NCI-H1092 treated with DMSO at 0.1 percent for 48 hours (cell line): ENCODE results near the gene DPYD.

Experiments used
- DNase-seq: peaks from one replicate; lab custom pipeline; 2025; lab: John Stamatoyannopoulos, UW

Gene DPYD

DNA sequence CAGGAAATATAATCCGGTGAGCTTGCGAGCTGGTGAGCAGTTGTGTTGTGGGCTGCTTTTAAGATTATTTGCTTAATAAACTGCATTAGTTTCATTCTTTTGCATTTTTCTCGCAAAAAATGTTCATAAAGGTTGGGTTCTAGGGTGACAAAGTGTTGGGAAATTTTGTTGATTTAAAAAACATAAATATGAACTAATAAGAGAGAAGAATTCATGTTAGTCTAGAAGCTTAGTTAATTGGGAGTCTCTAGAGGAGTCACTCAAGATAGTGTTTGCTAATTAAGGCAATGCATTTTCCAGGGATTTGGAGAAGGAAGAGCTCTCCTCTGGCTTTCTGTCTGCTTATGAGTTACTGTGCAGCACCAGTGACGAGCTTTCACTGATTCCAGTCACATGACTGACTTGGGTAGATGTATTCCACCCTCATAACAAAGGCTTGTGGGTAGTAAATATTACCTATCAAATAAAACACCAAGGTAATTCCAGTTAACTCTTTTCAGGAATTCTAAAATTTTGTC lies 782.3 kb downstream of the DPYD start:
- DNase-seq, result no peak

GRCh38 chr1:97137862-97138514 lies 782.8 kb downstream of the DPYD start:
- peak; percentile 69 for DNase-seq

- DNase-seq, result no peak
Observed at GRCh38 chr1:97136996-97137395, 783.8 kb downstream of the DPYD start.

DNA sequence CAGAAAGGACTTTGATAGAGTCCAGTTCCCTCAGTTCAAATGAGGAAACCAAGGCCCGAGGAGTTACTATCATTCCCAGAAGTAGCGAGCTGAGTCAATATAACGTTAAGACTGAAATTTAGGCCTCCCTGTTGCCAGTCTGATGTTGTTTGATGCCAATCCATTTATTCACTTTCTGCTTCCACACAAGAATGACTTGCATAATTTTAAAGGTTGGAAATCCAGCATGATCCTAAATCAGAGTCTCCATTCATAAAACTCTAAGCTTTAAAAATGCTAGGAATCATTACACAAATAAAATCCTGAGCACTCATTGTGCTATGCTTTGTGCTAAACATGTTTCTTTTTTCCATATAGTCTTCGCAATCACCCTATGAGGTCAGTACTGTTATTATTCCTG lies 784.9 kb downstream of the DPYD start:
- DNase-seq, result no peak

DNA sequence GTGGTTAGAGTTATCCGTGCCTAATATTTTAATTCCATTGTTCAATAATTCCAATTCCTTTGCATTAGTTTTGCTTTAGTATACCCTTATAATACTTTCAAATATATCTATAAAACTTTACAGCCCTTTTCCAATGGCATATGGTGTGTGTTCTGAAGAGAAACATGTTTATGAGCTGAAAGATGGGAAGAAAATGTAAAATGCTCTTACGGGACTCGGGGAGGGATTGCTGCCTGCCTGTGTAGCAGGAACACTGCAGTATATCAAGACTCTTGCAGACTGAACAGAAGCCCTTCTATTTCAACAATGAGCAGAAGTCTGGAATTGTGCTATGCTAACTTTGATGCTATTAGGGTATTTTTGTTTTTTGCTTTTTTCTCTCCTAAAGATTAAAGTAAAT lies 792.4 kb downstream of the DPYD start:
- DNase-seq, result no peak

DNA sequence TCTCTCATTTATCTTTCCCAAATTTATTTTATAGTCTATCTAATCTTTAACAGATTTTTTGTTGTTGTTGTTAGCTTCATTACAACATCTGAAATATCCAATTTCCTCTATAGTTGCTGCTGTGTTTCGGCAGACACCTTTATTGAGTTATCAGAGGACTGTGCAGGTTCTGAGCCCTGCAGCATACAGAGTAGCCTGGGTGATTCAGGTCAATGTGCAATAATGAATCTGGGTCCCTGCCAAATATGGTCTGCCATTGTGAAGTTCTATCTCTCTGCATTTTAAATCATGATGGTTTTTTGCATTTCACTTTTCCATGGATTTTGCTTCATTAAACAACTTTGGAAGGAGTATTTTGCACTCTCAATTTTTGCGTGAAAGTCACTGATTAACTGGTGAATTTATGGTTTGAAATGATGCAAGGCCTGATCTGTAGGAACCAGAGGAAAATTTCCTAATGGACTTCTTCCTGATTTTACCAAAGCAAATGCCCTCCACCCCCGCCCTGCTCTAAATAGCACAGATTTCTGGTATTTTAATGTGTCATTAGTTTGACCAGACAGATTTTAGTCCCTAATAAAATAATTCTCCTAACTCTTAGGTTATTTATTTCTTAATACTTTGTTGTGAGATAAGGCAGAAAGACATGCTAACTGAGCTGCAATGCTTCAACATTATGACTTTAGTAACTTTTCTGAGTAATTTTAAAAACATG lies 797.0 kb downstream of the DPYD start:
- DNase-seq, result no peak

DNA sequence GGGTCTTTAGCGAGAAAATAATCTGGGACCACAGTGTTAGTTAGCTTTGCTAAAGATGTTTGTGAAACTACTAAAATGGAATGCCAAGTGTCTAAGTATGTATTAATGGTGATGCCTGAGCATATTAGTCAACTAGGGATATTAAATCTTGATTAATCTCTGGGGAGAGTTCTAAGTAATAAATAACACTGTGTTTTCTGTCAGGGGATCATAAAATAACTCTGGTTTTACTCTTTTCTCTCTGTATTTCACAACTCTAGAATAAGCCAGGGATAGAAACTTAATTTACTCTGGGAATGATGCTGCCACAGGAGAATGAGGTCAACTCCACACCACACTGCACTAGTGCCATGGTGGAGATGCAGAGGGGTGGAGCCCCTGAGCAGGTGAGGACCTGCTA lies 800.0 kb downstream of the DPYD start:
- no peak for DNase-seq

- DNase-seq, result no peak
Observed at GRCh38 chr1:97119260-97120158, 801.3 kb downstream of the DPYD start.

DNA sequence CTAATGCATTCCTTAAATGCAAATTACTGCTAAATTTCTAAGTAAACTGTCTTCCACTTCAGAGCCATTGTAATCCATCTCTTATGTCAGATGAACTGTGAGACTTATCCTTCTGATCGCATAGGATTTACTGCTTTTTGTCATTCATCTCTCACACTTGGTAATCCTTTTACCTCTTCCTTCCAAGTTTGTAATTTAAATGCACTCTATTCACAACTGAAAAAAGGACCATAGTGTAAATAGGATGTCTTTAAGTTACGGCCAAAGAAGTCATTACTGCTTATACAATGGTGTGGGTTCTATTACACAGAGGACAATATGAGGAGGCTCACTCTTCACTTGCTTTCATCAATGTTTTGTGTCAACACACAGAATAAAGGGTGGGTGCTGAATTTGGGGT lies 806.0 kb downstream of the DPYD start:
- DNase-seq, result no peak

- no peak for DNase-seq
Observed at GRCh38 chr1:97112442-97112841, 808.4 kb downstream of the DPYD start.

DNA sequence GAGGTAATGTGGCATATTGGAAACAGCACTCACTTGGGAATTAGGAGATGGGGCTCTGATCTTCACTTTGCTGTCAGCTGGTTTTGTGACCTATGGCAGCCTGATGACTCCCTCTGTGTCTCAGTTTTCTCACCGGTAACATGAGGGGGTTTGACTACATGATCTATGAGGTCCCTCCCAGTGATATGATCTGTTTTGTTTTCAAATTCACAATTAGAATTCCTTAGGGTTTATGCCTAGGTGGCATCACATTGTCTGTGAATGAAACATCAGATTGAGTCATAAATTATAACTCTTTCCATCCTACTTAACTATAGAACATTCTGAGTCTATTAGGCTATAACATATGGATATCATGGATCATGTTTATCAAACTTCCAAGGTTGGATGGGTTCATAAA lies 812.7 kb downstream of the DPYD start:
- DNase-seq, result no peak

DNA sequence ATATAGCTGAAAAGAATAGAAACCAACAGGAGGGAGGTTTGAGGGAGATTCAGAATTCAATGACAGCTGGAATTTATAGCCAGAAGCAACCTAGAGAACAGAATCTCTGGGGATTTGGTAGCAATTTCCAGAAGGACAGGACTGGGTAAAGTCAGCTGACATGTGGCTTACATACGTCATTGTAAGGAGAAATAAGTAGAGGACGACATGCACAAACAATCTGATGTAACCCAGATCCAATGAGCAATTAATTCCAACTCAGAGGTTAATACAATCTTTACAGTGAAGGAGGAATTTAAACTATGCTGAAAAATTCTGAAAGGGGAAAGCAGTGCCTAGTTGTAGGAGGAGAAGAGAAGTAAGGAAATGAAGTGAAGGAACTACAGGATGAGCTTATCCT lies 815.3 kb downstream of the DPYD start:
- DNase-seq, result no peak

- DNase-seq, result no peak
Observed at GRCh38 chr1:97101509-97101908, 819.3 kb downstream of the DPYD start.

GRCh38 chr1:97097404-97097925 lies 823.4 kb downstream of the DPYD start:
- no peak for DNase-seq

DNA sequence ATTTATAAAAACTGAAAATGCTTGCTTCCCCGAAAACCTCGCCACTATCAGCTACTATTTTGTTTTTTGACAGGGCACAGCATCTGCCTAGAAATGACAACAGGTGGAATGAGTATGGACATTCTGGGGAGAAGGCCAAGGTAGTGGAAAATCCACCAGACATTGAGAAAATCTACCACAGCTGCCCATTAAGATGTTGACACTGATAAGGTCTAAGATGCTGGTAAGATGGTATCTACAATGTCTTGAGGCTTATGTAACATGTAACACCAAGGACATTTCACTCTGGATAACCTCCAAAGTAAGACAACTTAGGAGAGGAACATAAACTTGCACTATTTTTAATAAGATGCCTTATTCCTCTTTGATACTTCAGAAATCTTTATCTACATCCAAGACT lies 825.1 kb downstream of the DPYD start:
- DNase-seq, result no peak

DNA sequence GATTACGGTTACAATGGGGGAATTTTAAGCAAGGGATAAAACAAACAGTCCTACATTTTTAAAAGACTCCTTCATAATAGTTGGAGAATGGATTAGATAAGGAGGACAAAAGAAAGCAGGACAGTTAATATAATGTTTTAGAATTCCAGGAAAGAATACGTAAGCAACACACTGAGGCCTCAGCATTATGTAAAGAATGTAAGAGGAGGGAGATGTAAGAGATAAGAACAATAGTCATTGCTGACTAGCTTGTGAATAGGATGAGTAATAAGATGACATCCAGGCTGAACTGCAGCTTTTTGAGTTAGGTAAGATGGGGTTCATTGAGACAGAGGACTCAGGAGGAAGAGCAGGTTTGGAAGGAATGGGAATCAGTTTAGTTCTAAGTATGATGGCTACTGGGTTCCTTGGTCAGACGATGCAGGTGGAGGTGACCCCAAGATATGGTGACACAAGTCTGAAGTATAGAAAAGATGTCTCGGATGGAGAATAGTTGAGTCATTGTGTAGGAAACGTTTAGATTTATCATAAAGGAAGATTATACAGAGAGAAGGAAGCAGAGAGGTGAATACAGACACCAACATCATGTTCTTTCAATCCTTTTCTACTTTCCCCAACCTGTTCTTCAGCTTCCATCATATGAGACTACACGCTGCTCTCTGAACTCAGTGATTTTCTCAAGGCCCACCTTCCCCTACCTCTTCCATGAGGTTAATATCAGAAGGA lies 826.4 kb downstream of the DPYD start:
- no peak for DNase-seq

GRCh38 chr1:97093741-97094140 lies 827.1 kb downstream of the DPYD start:
- no peak for DNase-seq

- DNase-seq, result no peak
Observed at GRCh38 chr1:97092824-97093223, 828.0 kb downstream of the DPYD start.

DNA sequence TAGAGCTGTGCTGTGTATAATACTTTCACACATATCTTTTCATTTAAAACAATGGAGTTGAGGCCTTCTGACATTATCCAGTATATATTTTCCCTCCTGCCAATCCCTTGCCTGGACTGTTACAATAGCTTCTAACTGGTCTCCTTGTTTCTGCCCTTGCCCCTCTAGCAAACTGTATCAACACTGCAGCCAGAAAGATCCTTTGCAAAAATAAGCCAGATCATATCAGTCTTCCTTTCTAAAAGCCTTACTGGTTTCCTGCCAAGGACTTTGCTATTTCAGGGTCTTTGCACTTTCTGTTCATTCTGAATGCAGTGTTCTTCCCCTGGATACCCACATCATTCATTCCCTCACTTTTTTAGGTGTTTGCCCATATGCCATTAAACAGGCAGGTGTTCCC lies 829.2 kb downstream of the DPYD start:
- no peak for DNase-seq

- no peak for DNase-seq
Observed at GRCh38 chr1:97091263-97091662, 829.6 kb downstream of the DPYD start.

GRCh38 chr1:97090725-97091124 lies 830.1 kb downstream of the DPYD start:
- DNase-seq, result no peak

- no peak for DNase-seq
Observed at GRCh38 chr1:97089173-97089572, 831.7 kb downstream of the DPYD start.
